Measurements from ENCODE around the gene CHCHD6.

DNA sequence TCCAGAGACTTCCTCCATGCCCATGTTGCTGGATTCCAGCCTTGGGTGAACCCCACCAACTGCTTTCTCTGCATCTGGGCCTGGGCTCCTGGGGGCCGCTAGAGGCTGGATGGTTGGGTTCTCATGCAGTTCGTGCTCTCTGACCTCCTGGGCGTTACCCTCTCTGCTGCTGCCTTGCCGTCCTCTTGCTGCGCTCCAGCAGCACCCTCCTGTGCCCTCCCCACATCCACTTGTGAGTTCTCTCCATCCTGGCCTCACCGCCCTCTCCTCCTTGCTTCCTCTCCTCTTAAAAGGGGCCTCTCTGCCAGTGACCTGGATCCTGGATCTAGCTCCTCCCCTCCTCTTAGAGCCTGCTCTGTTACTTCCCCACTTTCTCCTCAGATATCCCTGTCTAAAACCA, 43.7 kb downstream of the CHCHD6 start:
- no peak for TF ChIP-seq CEBPB (IDR thresholded peaks at IDR 0.05; ENCODE audit: low read depth)
- TF ChIP-seq, protein P1, sequence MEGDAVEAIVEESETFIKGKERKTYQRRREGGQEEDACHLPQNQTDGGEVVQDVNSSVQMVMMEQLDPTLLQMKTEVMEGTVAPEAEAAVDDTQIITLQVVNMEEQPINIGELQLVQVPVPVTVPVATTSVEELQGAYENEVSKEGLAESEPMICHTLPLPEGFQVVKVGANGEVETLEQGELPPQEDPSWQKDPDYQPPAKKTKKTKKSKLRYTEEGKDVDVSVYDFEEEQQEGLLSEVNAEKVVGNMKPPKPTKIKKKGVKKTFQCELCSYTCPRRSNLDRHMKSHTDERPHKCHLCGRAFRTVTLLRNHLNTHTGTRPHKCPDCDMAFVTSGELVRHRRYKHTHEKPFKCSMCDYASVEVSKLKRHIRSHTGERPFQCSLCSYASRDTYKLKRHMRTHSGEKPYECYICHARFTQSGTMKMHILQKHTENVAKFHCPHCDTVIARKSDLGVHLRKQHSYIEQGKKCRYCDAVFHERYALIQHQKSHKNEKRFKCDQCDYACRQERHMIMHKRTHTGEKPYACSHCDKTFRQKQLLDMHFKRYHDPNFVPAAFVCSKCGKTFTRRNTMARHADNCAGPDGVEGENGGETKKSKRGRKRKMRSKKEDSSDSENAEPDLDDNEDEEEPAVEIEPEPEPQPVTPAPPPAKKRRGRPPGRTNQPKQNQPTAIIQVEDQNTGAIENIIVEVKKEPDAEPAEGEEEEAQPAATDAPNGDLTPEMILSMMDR (IDR thresholded peaks at IDR 0.05 in 2 of 3, conservative IDR thresholded peaks at IDR 0.05 in 1 of 3; ENCODE audit: borderline replicate concordance in 1 of 3, insufficient read depth in 1 of 3, low read depth in 2 of 3, low read length in 2 of 3), result no peak
- TF ChIP-seq POLR2A (IDR thresholded peaks at IDR 0.05; ENCODE audit: borderline replicate concordance, extremely low read depth, insufficient read depth, insufficient read length), result no peak
- TF ChIP-seq RAD21 (IDR thresholded peaks at IDR 0.05; ENCODE audit: low read depth), result no peak
- TF ChIP-seq, protein P2, sequence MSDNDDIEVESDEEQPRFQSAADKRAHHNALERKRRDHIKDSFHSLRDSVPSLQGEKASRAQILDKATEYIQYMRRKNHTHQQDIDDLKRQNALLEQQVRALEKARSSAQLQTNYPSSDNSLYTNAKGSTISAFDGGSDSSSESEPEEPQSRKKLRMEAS (IDR thresholded peaks at IDR 0.05), result no peak
- TF ChIP-seq, protein P3, sequence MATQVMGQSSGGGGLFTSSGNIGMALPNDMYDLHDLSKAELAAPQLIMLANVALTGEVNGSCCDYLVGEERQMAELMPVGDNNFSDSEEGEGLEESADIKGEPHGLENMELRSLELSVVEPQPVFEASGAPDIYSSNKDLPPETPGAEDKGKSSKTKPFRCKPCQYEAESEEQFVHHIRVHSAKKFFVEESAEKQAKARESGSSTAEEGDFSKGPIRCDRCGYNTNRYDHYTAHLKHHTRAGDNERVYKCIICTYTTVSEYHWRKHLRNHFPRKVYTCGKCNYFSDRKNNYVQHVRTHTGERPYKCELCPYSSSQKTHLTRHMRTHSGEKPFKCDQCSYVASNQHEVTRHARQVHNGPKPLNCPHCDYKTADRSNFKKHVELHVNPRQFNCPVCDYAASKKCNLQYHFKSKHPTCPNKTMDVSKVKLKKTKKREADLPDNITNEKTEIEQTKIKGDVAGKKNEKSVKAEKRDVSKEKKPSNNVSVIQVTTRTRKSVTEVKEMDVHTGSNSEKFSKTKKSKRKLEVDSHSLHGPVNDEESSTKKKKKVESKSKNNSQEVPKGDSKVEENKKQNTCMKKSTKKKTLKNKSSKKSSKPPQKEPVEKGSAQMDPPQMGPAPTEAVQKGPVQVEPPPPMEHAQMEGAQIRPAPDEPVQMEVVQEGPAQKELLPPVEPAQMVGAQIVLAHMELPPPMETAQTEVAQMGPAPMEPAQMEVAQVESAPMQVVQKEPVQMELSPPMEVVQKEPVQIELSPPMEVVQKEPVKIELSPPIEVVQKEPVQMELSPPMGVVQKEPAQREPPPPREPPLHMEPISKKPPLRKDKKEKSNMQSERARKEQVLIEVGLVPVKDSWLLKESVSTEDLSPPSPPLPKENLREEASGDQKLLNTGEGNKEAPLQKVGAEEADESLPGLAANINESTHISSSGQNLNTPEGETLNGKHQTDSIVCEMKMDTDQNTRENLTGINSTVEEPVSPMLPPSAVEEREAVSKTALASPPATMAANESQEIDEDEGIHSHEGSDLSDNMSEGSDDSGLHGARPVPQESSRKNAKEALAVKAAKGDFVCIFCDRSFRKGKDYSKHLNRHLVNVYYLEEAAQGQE (IDR thresholded peaks at IDR 0.05; ENCODE audit: low read depth), result no peak
- TF ChIP-seq POLR2AphosphoS5 (IDR thresholded peaks at IDR 0.05; ENCODE audit: low read depth, low read length), result no peak
- TF ChIP-seq FOSL1 (IDR thresholded peaks at IDR 0.05; ENCODE audit: low read depth), result no peak
- TF ChIP-seq SIN3A (IDR thresholded peaks at IDR 0.05; ENCODE audit: low read depth), result no peak
- TF ChIP-seq, protein P4, sequence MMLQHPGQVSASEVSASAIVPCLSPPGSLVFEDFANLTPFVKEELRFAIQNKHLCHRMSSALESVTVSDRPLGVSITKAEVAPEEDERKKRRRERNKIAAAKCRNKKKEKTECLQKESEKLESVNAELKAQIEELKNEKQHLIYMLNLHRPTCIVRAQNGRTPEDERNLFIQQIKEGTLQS (IDR thresholded peaks at IDR 0.05), result no peak

Measured in HCT116 (cell line).